ENCODE data around the gene CSPG4.

Gene CSPG4

GRCh38 chr15:75669191-75669878 lies 43.3 kb downstream of the CSPG4 start:
- Mint-ChIP-seq H3K4me1 (ENCODE audit: low read depth) (peaks cover 5% of the 10 kb centered on the region), H3K4me3 (no peak overlapping the region), H3K36me3 (ENCODE audit: low read depth) (no peaks in the 10 kb centered on the region), H3K27me3 (ENCODE audit: low read depth) (no peaks in the 10 kb centered on the region), H3K27ac (no peak overlapping the region), H3K9me3 (no peaks in the 10 kb centered on the region)

DNA sequence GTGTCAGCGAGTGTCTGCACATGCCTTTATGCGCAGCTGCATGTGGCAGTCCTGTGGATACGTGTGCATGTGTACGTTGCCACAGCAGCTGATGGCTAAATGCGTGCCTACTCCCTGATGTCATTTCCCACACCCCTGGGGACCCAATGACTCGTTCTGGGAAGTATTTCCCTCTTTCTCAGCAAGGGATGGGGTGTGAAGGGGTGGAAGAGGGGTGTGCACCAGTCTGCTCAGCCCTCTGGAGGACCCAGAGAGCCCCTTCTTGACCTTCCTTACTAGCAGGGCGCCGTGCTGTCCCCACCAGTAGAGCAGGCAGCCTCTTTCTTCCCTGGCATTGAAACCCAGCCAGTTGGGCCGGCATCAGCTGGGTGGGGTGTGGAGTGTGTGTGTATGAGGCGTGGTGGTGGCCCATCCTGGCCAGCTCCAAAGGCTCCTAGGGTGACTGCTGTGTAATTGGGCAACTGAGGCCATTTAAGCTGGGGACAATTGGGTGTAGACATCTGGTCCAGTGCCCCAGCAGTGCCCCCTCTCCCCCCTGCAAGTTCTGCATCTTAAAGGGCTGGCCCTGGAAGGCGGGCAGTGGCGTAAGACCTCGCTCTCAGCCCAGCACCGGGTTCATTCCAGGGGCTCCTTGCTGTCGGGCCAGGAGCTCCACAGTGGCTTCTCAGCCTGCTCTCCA lies 45.7 kb downstream of the CSPG4 start:
- Mint-ChIP-seq H3K27ac (no peak overlapping the region), H3K4me3 (no peak overlapping the region), H3K4me1 (ENCODE audit: low read depth) (peaks cover 5% of the 10 kb centered on the region), H3K27me3 (ENCODE audit: low read depth) (no peaks in the 10 kb centered on the region), H3K36me3 (ENCODE audit: low read depth) (no peaks in the 10 kb centered on the region), H3K9me3 (no peaks in the 10 kb centered on the region)

- Mint-ChIP-seq H3K4me1 (ENCODE audit: low read depth) (peaks cover 5% of the 10 kb centered on the region), H3K27me3 (ENCODE audit: low read depth) (no peaks in the 10 kb centered on the region), H3K4me3 (no peak overlapping the region), H3K9me3 (no peaks in the 10 kb centered on the region), H3K36me3 (ENCODE audit: low read depth) (no peaks in the 10 kb centered on the region), H3K27ac (no peak overlapping the region)
These were observed 48.7 kb downstream of the CSPG4 start for GRCh38 chr15:75663931-75664421.

- no peak overlapping the region for H3K4me3 Mint-ChIP-seq
- no peaks in the 10 kb centered on the region for H3K27me3 Mint-ChIP-seq (ENCODE audit: low read depth)
- H3K4me1 Mint-ChIP-seq (ENCODE audit: low read depth): peaks cover 5% of the 10 kb centered on the region
- no peaks in the 10 kb centered on the region for H3K9me3 Mint-ChIP-seq
- H3K36me3 Mint-ChIP-seq (ENCODE audit: low read depth): no peaks in the 10 kb centered on the region
- no peak overlapping the region for H3K27ac Mint-ChIP-seq
These were observed 49.7 kb downstream of the CSPG4 start for GRCh38 chr15:75662823-75663519.

- Mint-ChIP-seq H3K4me3 (no peak overlapping the region), H3K27ac (no peak overlapping the region), H3K27me3 (ENCODE audit: low read depth) (no peaks in the 10 kb centered on the region), H3K4me1 (ENCODE audit: low read depth) (peaks cover 5% of the 10 kb centered on the region), H3K9me3 (no peaks in the 10 kb centered on the region), H3K36me3 (ENCODE audit: low read depth) (no peaks in the 10 kb centered on the region)
These were observed 50.9 kb downstream of the CSPG4 start for GRCh38 chr15:75661756-75662140.

DNA sequence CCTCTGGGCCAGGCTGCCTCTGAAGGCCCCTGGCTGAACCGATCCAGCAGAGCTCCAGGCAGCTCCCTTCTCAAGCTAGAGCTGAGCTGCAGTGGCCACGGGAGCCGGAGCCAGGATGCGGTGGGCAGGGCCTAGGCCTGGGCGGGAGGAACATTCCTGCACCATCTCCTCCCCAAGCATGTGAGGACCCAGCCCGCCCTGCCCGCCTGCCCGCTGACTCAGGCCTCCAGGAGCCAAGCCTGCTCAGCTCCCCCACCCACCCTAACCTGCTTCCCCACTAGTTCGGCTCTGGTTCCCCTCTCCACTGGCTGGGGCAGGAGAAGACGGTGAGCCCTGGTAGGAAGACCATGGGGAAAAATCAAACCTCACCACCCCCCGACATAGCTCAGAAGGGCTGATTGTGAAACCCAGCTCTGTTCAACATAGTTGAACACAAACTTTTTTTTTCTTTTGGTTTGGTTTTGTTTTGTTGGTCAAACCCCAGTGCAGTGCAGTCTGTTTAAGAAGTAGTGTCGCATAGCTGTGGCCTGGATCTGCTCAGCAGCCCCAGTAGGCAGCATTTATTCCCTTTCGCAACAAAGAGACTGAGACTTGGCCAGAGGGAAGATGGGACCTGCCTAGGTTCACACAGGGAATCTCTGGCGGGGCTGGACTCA lies 51.4 kb downstream of the CSPG4 start:
- no peaks in the 10 kb centered on the region for H3K9me3 Mint-ChIP-seq
- H3K4me1 Mint-ChIP-seq (ENCODE audit: low read depth): peaks cover 5% of the 10 kb centered on the region
- H3K27ac Mint-ChIP-seq: no peak overlapping the region
- no peaks in the 10 kb centered on the region for H3K27me3 Mint-ChIP-seq (ENCODE audit: low read depth)
- no peaks in the 10 kb centered on the region for H3K36me3 Mint-ChIP-seq (ENCODE audit: low read depth)
- H3K4me3 Mint-ChIP-seq: no peak overlapping the region

- H3K4me3 Mint-ChIP-seq: no peak overlapping the region
- no peaks in the 10 kb centered on the region for H3K9me3 Mint-ChIP-seq
- H3K27me3 Mint-ChIP-seq (ENCODE audit: low read depth): no peaks in the 10 kb centered on the region
- no peaks in the 10 kb centered on the region for H3K4me1 Mint-ChIP-seq (ENCODE audit: low read depth)
- H3K36me3 Mint-ChIP-seq (ENCODE audit: low read depth): no peaks in the 10 kb centered on the region
- H3K27ac Mint-ChIP-seq: no peak overlapping the region
These were observed 52.6 kb downstream of the CSPG4 start for GRCh38 chr15:75659928-75660645.

- Mint-ChIP-seq H3K27ac (no peak overlapping the region), H3K9me3 (no peaks in the 10 kb centered on the region), H3K4me1 (ENCODE audit: low read depth) (no peaks in the 10 kb centered on the region), H3K27me3 (ENCODE audit: low read depth) (no peaks in the 10 kb centered on the region), H3K36me3 (ENCODE audit: low read depth) (no peaks in the 10 kb centered on the region), H3K4me3 (no peak overlapping the region)
These were observed 53.4 kb downstream of the CSPG4 start for GRCh38 chr15:75659141-75659771.

- H3K9me3 Mint-ChIP-seq: no peaks in the 10 kb centered on the region
- no peak overlapping the region for H3K4me3 Mint-ChIP-seq
- H3K27me3 Mint-ChIP-seq (ENCODE audit: low read depth): no peaks in the 10 kb centered on the region
- no peaks in the 10 kb centered on the region for H3K36me3 Mint-ChIP-seq (ENCODE audit: low read depth)
- peaks cover 3% of the 10 kb centered on the region for H3K4me1 Mint-ChIP-seq (ENCODE audit: low read depth)
- H3K27ac Mint-ChIP-seq: no peak overlapping the region
These were observed 55.8 kb downstream of the CSPG4 start for GRCh38 chr15:75656813-75657212.

GRCh38 chr15:75656331-75656730 lies 56.3 kb downstream of the CSPG4 start:
- Mint-ChIP-seq H3K4me3 (no peak overlapping the region), H3K4me1 (ENCODE audit: low read depth) (peaks cover 6% of the 10 kb centered on the region), H3K36me3 (ENCODE audit: low read depth) (no peaks in the 10 kb centered on the region), H3K9me3 (no peaks in the 10 kb centered on the region), H3K27ac (no peak overlapping the region), H3K27me3 (ENCODE audit: low read depth) (no peaks in the 10 kb centered on the region)

GRCh38 chr15:75655931-75656330 lies 56.7 kb downstream of the CSPG4 start:
- Mint-ChIP-seq H3K4me3 (no peak overlapping the region), H3K27me3 (ENCODE audit: low read depth) (no peaks in the 10 kb centered on the region), H3K4me1 (ENCODE audit: low read depth) (peaks cover 10% of the 10 kb centered on the region), H3K9me3 (no peaks in the 10 kb centered on the region), H3K36me3 (ENCODE audit: low read depth) (no peaks in the 10 kb centered on the region), H3K27ac (no peak overlapping the region)

- Mint-ChIP-seq H3K4me1 (ENCODE audit: low read depth) (peaks cover 18% of the 10 kb centered on the region), H3K27me3 (ENCODE audit: low read depth) (no peaks in the 10 kb centered on the region), H3K27ac (no peak overlapping the region), H3K36me3 (ENCODE audit: low read depth) (no peaks in the 10 kb centered on the region), H3K9me3 (no peaks in the 10 kb centered on the region), H3K4me3 (no peak overlapping the region)
These were observed 58.3 kb downstream of the CSPG4 start for GRCh38 chr15:75654201-75654907.

DNA sequence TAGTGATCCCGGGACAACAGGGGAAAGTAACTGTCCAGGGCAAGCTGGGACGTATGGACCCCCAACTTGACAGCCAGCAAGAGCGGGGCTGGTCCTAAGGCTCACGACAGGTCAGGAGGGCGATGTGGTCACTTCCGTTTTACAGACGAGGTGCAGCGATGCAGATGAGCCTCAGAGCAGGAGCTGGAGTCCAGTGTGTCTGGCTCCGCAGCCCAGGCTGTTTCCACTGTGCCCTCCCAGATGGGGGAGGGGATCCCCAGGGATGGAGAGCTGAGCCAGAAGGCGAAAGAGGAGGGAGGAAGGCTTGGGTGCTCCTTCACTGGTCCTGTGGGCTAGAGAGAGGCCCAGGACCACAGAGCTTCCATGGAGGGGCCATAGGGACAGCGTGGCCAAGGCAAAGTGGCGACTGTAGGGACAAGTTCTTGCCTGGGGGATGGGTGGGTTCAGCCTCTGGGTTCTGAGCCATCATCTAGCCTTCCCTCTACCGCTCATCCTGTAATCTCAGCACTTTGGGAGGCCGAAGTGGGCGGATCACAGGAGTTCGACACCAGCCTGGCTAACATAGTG lies 59.2 kb downstream of the CSPG4 start:
- no peaks in the 10 kb centered on the region for H3K27me3 Mint-ChIP-seq (ENCODE audit: low read depth)
- H3K4me3 Mint-ChIP-seq: no peak overlapping the region
- H3K4me1 Mint-ChIP-seq (ENCODE audit: low read depth): peaks cover 18% of the 10 kb centered on the region
- H3K9me3 Mint-ChIP-seq: no peaks in the 10 kb centered on the region
- no peaks in the 10 kb centered on the region for H3K36me3 Mint-ChIP-seq (ENCODE audit: low read depth)
- H3K27ac Mint-ChIP-seq: no peak overlapping the region

All from T-helper 1 cell treated with Interleukin-12 subunit alpha and Interleukin-12 subunit beta and Interleukin-4 antibody, amounts not matched to agents 30 μg/mL and 1 μg/mL, for 36 hours (primary cell).